SK-N-SH treated with all-trans-retinoic acid at 6 μM for 48 hours (cell line): ENCODE data around the gene PTPRG.

Source experiments
- ATAC-seq: fragments of 200-7000 bp; cut with Tn5 transposase; 3 replicates; pipeline ENCODE4 v1.9.1; 2020; ENCODE audit warnings: mild to moderate bottlenecking, moderate library complexity
- BACH2 ChIP-seq: fragments of 250-450 bp; sonication (Bioruptor Pico); IDR thresholded peaks from 2 replicates; pipeline ENCODE4 v1.9.0; 2021; ENCODE audit warnings: mild to moderate bottlenecking, borderline replicate concordance
- CREB5 ChIP-seq: fragments of 250-450 bp; sonication (Bioruptor Pico); IDR thresholded peaks from 2 replicates; pipeline ENCODE4 v1.5.1; 2020; ENCODE audit warnings: low read depth, mild to moderate bottlenecking, moderate library complexity
- CSDC2 ChIP-seq: fragments of 250-450 bp; sonication (Bioruptor Pico); IDR thresholded peaks from 2 replicates; pipeline ENCODE4 v1.5.0; 2020; ENCODE audit warnings: mild to moderate bottlenecking, moderate library complexity
- ESRRG ChIP-seq: fragments of 250-450 bp; sonication (Bioruptor Pico); IDR thresholded peaks from 2 replicates; pipeline ENCODE4 v1.6.1; 2021; ENCODE audit warnings: mild to moderate bottlenecking
- GLIS3 ChIP-seq: fragments of 250-450 bp; sonication (Bioruptor Pico); IDR thresholded peaks from 2 replicates; pipeline ENCODE4 v1.5.0; 2020; ENCODE audit warnings: mild to moderate bottlenecking, moderate library complexity
- ISL1 ChIP-seq: fragments of 250-450 bp; sonication (Bioruptor Pico); IDR thresholded peaks from 2 replicates; pipeline ENCODE4 v2.1.2; 2022; ENCODE audit warnings: mild to moderate bottlenecking, moderate library complexity
- OSR1 ChIP-seq: fragments of 250-450 bp; sonication (Bioruptor Pico); IDR thresholded peaks from 2 replicates; pipeline ENCODE4 v1.8.0; 2022; ENCODE audit warnings: moderate library complexity, mild to moderate bottlenecking, inconsistent platforms
- PATZ1 ChIP-seq: fragments of 250-450 bp; sonication (Bioruptor Pico); IDR thresholded peaks from 2 replicates; pipeline ENCODE4 v1.8.0; 2020; ENCODE audit warnings: mild to moderate bottlenecking, moderate library complexity, borderline replicate concordance
- POU6F1 ChIP-seq: fragments of 250-450 bp; sonication (Bioruptor Pico); IDR thresholded peaks from 2 replicates; pipeline ENCODE4 v1.8.0; 2021; ENCODE audit warnings: low read depth, mild to moderate bottlenecking, moderate library complexity, borderline replicate concordance
- PPARA ChIP-seq: fragments of 250-450 bp; sonication (Bioruptor Pico); IDR thresholded peaks from 2 replicates; pipeline ENCODE4 v1.5.0; 2020; ENCODE audit warnings: mild to moderate bottlenecking, borderline replicate concordance
- RARB ChIP-seq: fragments of 250-450 bp; sonication (Bioruptor Pico); IDR thresholded peaks from 2 replicates; pipeline ENCODE4 v1.8.0; 2021; ENCODE audit warnings: mild to moderate bottlenecking, moderate library complexity
- TCF4 ChIP-seq: fragments of 250-450 bp; sonication (Bioruptor Pico); IDR thresholded peaks from 2 replicates; pipeline ENCODE4 v1.8.0; 2021; ENCODE audit warnings: mild to moderate bottlenecking, moderate library complexity, borderline replicate concordance
- TOX ChIP-seq: fragments of 250-450 bp; sonication (Bioruptor Pico); IDR thresholded peaks from 2 replicates; pipeline ENCODE4 v1.8.0; 2021; ENCODE audit warnings: mild to moderate bottlenecking, moderate library complexity, borderline replicate concordance
- TSHZ2 ChIP-seq: fragments of 250-450 bp; sonication (Bioruptor Pico); IDR thresholded peaks from 2 replicates; pipeline ENCODE4 v1.5.0; 2020; ENCODE audit warnings: mild to moderate bottlenecking, moderate library complexity
- ZC3H10 ChIP-seq: fragments of 250-450 bp; sonication (Bioruptor Pico); IDR thresholded peaks from 2 replicates; pipeline ENCODE4 v1.5.1; 2021; ENCODE audit warnings: mild to moderate bottlenecking, moderate library complexity
- ZFP3 ChIP-seq: fragments of 250-450 bp; sonication (Bioruptor Pico); IDR thresholded peaks from 2 replicates; pipeline ENCODE4 v1.5.0; 2020; ENCODE audit warnings: mild to moderate bottlenecking, moderate library complexity
- ZFP30 ChIP-seq: fragments of 450-650 bp; formaldehyde crosslinking; IDR thresholded peaks from 2 replicates; pipeline ENCODE4 v1.5.0; 2022; ENCODE audit warnings: mild to moderate bottlenecking, moderate library complexity
- ZNF70 ChIP-seq: fragments of 450-650 bp; formaldehyde crosslinking; IDR thresholded peaks from 2 replicates; pipeline ENCODE4 v1.5.0; 2020; ENCODE audit warnings: mild to moderate bottlenecking, moderate library complexity
- ZNF8 ChIP-seq: fragments of 450-650 bp; formaldehyde crosslinking; IDR thresholded peaks from 2 replicates; pipeline ENCODE4 v1.5.0; 2020; ENCODE audit warnings: mild to moderate bottlenecking, moderate library complexity

PTPRG gene

GRCh38 chr3:62289922-62290321 lies 728.6 kb downstream of the PTPRG start (continued):
- TF ChIP-seq CREB5 (no peak), ZFP3 (CRISPR knock-in tag) (no peak), ZFP30 (CRISPR knock-in tag) (no peak), TOX (CRISPR knock-in tag) (no peak), ZNF8 (CRISPR knock-in tag) (no peak), ISL1 (no peak), POU6F1 (no peak)

- TF ChIP-seq ZC3H10 (CRISPR knock-in tag), result no peak
- TF ChIP-seq RARB (CRISPR knock-in tag), result no peak
- no peak for TF ChIP-seq TSHZ2 (CRISPR knock-in tag)
- no peak for TF ChIP-seq GLIS3 (CRISPR knock-in tag)
- ATAC-seq, result no peak
Observed at GRCh38 chr3:62293051-62293780, 731.8 kb downstream of the PTPRG start.

GRCh38 chr3:62295571-62295970 lies 734.2 kb downstream of the PTPRG start:
- no peak for TF ChIP-seq ZFP30 (CRISPR knock-in tag)
- TF ChIP-seq ESRRG (CRISPR knock-in tag), result no peak
- TF ChIP-seq ZC3H10 (CRISPR knock-in tag), result no peak
- TF ChIP-seq GLIS3 (CRISPR knock-in tag), result no peak
- TF ChIP-seq TSHZ2 (CRISPR knock-in tag), result no peak
- TF ChIP-seq PPARA (CRISPR knock-in tag), result no peak
- TF ChIP-seq ZNF8 (CRISPR knock-in tag), result no peak
- no peak for TF ChIP-seq ISL1
- TF ChIP-seq, all 23 proteins: peak for 0
- ATAC-seq, result no peak

GRCh38 chr3:62300617-62301016 lies 739.2 kb downstream of the PTPRG start:
- no peak for ATAC-seq
- TF ChIP-seq PATZ1 (CRISPR knock-in tag) (no peak), ZNF8 (CRISPR knock-in tag) (no peak), OSR1 (no peak), TCF4 (no peak), ZC3H10 (CRISPR knock-in tag) (no peak), ESRRG (CRISPR knock-in tag) (no peak), CREB5 (no peak), RARB (CRISPR knock-in tag) (no peak), ZFP3 (CRISPR knock-in tag) (no peak), BACH2 (CRISPR knock-in tag) (no peak), GLIS3 (CRISPR knock-in tag) (no peak), CSDC2 (no peak), ZFP30 (CRISPR knock-in tag) (no peak), ZNF70 (no peak)
